Measurements from ENCODE around the gene SLC24A4. TPM values are rescaled to one million over a fixed set of nuclear protein-coding genes. Genes with fewer than 3 reads are reported as not detected.

The SLC24A4 gene
- total and polyA plus RNA-seq, 4 donors: 0.47 to 2.4 (median 1.0) TPM

DNA sequence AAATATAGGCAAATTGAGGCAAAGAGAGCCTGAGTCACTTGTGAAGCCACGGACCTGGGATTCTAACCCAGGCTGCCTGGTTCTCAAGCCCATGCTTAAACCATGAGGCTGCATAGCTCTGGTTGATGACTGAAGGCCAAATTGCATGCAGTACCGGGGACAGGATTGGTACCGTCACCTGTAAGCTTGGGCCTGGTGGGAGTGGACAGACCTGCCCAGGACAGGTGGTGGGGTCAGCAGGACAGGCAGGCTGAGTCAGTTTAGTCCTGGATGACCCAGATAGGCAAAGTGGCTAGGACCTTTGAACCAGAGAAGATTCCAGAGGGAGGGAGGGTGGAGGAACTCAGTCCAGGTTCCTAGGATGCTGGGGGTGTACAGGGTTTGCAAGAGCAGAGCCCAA lies 216.5 kb downstream of the SLC24A4 start:
- peaks cover 9 to 38% (median 20%) of the 10 kb centered on the region in 5 donors for H3K4me1 ChIP-seq (ENCODE audit: control insufficient read depth in 5 of 5, insufficient read depth in 5 of 5, low read length in 5 of 5)
- 94% methylated on average over 3 of the region's 3 CpGs for WGBS, 2 donors
- no peaks in the 10 kb centered on the region for H3K27me3 ChIP-seq (ENCODE audit: control insufficient read depth in 3 of 3, insufficient read depth in 3 of 3, low read length in 2 of 3)
- H3K9me3 ChIP-seq (ENCODE audit: control insufficient read depth in 4 of 4, insufficient read depth in 3 of 4, low read length in 3 of 4): no peaks in the 10 kb centered on the region
- ATAC-seq (ENCODE audit: insufficient read depth, low FRiP score) (no peak), DNase-seq (no peak)
- peak overlapping the region in 1 of 2 donors; percentile 16 for H3K9ac ChIP-seq (ENCODE audit: insufficient read depth in 1 of 2, low read length in 2 of 2)
- no peaks in the 10 kb centered on the region for H3K36me3 ChIP-seq (ENCODE audit: control insufficient read depth in 4 of 4, insufficient read depth in 4 of 4, low read length in 4 of 4)
- TF ChIP-seq, protein P1, sequence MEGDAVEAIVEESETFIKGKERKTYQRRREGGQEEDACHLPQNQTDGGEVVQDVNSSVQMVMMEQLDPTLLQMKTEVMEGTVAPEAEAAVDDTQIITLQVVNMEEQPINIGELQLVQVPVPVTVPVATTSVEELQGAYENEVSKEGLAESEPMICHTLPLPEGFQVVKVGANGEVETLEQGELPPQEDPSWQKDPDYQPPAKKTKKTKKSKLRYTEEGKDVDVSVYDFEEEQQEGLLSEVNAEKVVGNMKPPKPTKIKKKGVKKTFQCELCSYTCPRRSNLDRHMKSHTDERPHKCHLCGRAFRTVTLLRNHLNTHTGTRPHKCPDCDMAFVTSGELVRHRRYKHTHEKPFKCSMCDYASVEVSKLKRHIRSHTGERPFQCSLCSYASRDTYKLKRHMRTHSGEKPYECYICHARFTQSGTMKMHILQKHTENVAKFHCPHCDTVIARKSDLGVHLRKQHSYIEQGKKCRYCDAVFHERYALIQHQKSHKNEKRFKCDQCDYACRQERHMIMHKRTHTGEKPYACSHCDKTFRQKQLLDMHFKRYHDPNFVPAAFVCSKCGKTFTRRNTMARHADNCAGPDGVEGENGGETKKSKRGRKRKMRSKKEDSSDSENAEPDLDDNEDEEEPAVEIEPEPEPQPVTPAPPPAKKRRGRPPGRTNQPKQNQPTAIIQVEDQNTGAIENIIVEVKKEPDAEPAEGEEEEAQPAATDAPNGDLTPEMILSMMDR (IDR thresholded peaks at IDR 0.05; ENCODE audit: control extremely low read depth, extremely low read depth): no peak
- H3K4me3 ChIP-seq: no peak overlapping the region
- peak overlapping the region; percentile 65 to 89 for H3K27ac ChIP-seq (ENCODE audit: low read depth in 1 of 2, low read length in 1 of 2)

- Histone ChIP-seq H3K36me3 (ENCODE audit: control insufficient read depth in 4 of 4, insufficient read depth in 4 of 4, low read length in 4 of 4) (no peaks in the 10 kb centered on the region), H3K9me3 (ENCODE audit: control insufficient read depth in 4 of 4, insufficient read depth in 3 of 4, low read length in 3 of 4) (no peaks in the 10 kb centered on the region), H3K4me1 (ENCODE audit: control insufficient read depth in 5 of 5, insufficient read depth in 5 of 5, low read length in 5 of 5) (peaks cover 9 to 38% (median 20%) of the 10 kb centered on the region in 5 donors), H3K4me3 (no peak overlapping the region), H3K27ac (ENCODE audit: low read depth in 1 of 2, low read length in 1 of 2) (peak overlapping the region; percentile 65 to 89), H3K9ac (ENCODE audit: insufficient read depth in 1 of 2, low read length in 2 of 2) (no peak overlapping the region), H3K27me3 (ENCODE audit: control insufficient read depth in 3 of 3, insufficient read depth in 3 of 3, low read length in 2 of 3) (no peaks in the 10 kb centered on the region)
- WGBS, 2 donors: 47 to 58% methylated on average over 12 of the region's 12 CpGs
- no peak for ATAC-seq (ENCODE audit: insufficient read depth, low FRiP score)
- peak; percentile 59 to 84 (median 80) for DNase-seq
- TF ChIP-seq, protein P1 (IDR thresholded peaks at IDR 0.05; ENCODE audit: control extremely low read depth, extremely low read depth): no peak
Measured at GRCh38 chr14:92539875-92540274, 216.9 kb downstream of the SLC24A4 start.

- DNase-seq: peak; percentile 97 to 99 (median 99)
- Histone ChIP-seq H3K9me3 (ENCODE audit: control insufficient read depth in 4 of 4, insufficient read depth in 3 of 4, low read length in 3 of 4) (no peaks in the 10 kb centered on the region), H3K27ac (ENCODE audit: low read depth in 1 of 2, low read length in 1 of 2) (peak overlapping the region; percentile 65 to 89), H3K4me3 (no peak overlapping the region), H3K4me1 (ENCODE audit: control insufficient read depth in 5 of 5, insufficient read depth in 5 of 5, low read length in 5 of 5) (peaks cover 9 to 34% (median 15%) of the 10 kb centered on the region in 5 donors), H3K27me3 (ENCODE audit: control insufficient read depth in 3 of 3, insufficient read depth in 3 of 3, low read length in 2 of 3) (no peaks in the 10 kb centered on the region), H3K9ac (ENCODE audit: insufficient read depth in 1 of 2, low read length in 2 of 2) (no peak overlapping the region), H3K36me3 (ENCODE audit: control insufficient read depth in 4 of 4, insufficient read depth in 4 of 4, low read length in 4 of 4) (no peaks in the 10 kb centered on the region)
- ATAC-seq (ENCODE audit: insufficient read depth, low FRiP score): peak; percentile 86
- 11 to 12% methylated on average over 6 of the region's 6 CpGs for WGBS, 2 donors
- TF ChIP-seq, protein P1 (IDR thresholded peaks at IDR 0.05; ENCODE audit: control extremely low read depth, extremely low read depth): no peak
Measured at GRCh38 chr14:92540472-92541048, 217.6 kb downstream of the SLC24A4 start.

Data from lung (tissue), 12 donors.